Hepatocyte (in vitro differentiated cells): Measurements from ENCODE around the gene CCDC137.

Experiments used
- CTCF ChIP-seq: fragments of 200-600 bp; sonication (generic); IDR thresholded peaks from 2 replicates; pipeline ENCODE4 v1.5.1; 2016; ENCODE audit warnings: antibody characterized with exemption, mild to moderate bottlenecking; ENCODE audit not compliant: poor library complexity
- EZH2 ChIP-seq: fragments of 200-600 bp; sonication (generic); IDR thresholded peaks from 2 replicates; pipeline ENCODE4 v1.6.1; 2016; ENCODE audit warnings: antibody characterized with exemption, mild to moderate bottlenecking, borderline replicate concordance
- EZH2phosphoT487 ChIP-seq: fragments of 200-600 bp; sonication (generic); IDR thresholded peaks from one replicate; pipeline ENCODE4 v1.6.1; 2018; ENCODE audit warnings: antibody characterized with exemption, mild to moderate bottlenecking, low read depth, moderate library complexity; ENCODE audit not compliant: unreplicated experiment, severe bottlenecking

DNA sequence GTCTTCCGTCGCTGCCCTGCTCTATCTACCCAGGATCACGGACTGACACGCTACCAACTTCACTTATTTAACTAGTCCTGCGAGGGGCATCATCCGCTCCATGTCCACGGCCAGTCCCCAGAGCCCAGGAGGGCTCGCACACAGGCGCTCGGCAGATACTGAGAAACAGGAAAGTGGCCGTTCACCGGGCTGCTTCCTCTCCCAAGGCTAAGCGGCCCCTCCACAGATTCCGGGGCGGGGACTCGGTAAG, 520 bp upstream of the CCDC137 start:
- no peak for TF ChIP-seq CTCF
- TF ChIP-seq EZH2, result no peak
- TF ChIP-seq EZH2phosphoT487, result no peak
